ENCODE results near the gene CEP85L. TPM values are rescaled to one million over a fixed set of nuclear protein-coding genes. Genes with fewer than 3 reads are reported as not detected.
A peak's percentile ranks its signal among the peaks of the same experiment; 100 is the strongest.

Gene CEP85L
- total and polyA plus RNA-seq, 2 experiments from 2014 or later: 12.4 to 13.0 TPM

GRCh38 chr6:118530942-118531341 is 120.4 kb downstream of the CEP85L start:
- TF ChIP-seq EZH2 (IDR thresholded peaks at IDR 0.05; ENCODE audit: insufficient read depth, poor library complexity, severe bottlenecking) (no peak), EZH2phosphoT487 (IDR thresholded peaks at IDR 0.05; ENCODE audit: insufficient read depth, low read depth) (no peak)
- Histone ChIP-seq H3K27ac (no peak overlapping the region), H4K20me1 (ENCODE audit: insufficient read depth) (peaks cover 3% of the 10 kb centered on the region; the same call in 1 of the 2 replicates), H3K9ac (no peak overlapping the region), H3K4me3 (no peak overlapping the region), H3K4me2 (ENCODE audit: unreplicated experiment) (no peak overlapping the region), H3K9me2 (ENCODE audit: insufficient read depth) (no peaks in the 10 kb centered on the region), H3K4me1 (ENCODE audit: insufficient read depth) (no peaks in the 10 kb centered on the region), H2AFZ (no peak overlapping the region), H3K9me3 (ENCODE audit: low read depth) (peaks cover 5% of the 10 kb centered on the region), H3K27me3 (replicated peaks; ENCODE audit: insufficient read depth) (no peaks in the 10 kb centered on the region), H3K36me3 (ENCODE audit: low read depth) (peaks cover 3% of the 10 kb centered on the region; the same call in 1 of the 2 replicates), H3K79me2 (ENCODE audit: insufficient read depth) (peaks cover 98% of the 10 kb centered on the region), H3F3A (ENCODE audit: insufficient read depth) (no peaks in the 10 kb centered on the region)
- 95 to 97% methylated on average over 2 of the region's 2 CpGs for WGBS, 2 experiments (ENCODE audit: low coverage in 1 of 2, low lambda C conversion rate in 2 of 2, missing lambda C conversion rate in 2 of 2)
- no peak for DNase-seq
- in situ Hi-C loops (cut with MboI): no loop called here

GRCh38 chr6:118529756-118530155 is 121.6 kb downstream of the CEP85L start:
- no peak overlapping the region for H3K9ac ChIP-seq
- 0 out of 2 replicates have a peak, but pooled peaks cover 6% of the 10 kb centered on the region for H3K4me1 ChIP-seq (ENCODE audit: insufficient read depth)
- H3K4me2 ChIP-seq (ENCODE audit: unreplicated experiment): no peak overlapping the region
- WGBS, 2 experiments (ENCODE audit: low coverage in 1 of 2, low lambda C conversion rate in 2 of 2, missing lambda C conversion rate in 2 of 2): 92 to 94% methylated on average over 2 of the region's 2 CpGs
- peaks cover 3% of the 10 kb centered on the region; the same call in 1 of the 2 replicates for H4K20me1 ChIP-seq (ENCODE audit: insufficient read depth)
- in situ Hi-C loops (cut with MboI): no loop called here
- no peaks in the 10 kb centered on the region for H3K27me3 ChIP-seq (replicated peaks; ENCODE audit: insufficient read depth)
- no peaks in the 10 kb centered on the region for H3K9me2 ChIP-seq (ENCODE audit: insufficient read depth)
- peak; percentile 22 for DNase-seq
- H2AFZ ChIP-seq: no peak overlapping the region
- H3K4me3 ChIP-seq: no peak overlapping the region
- H3K79me2 ChIP-seq (ENCODE audit: insufficient read depth): peaks cover 100% of the 10 kb centered on the region
- TF ChIP-seq EZH2phosphoT487 (IDR thresholded peaks at IDR 0.05; ENCODE audit: insufficient read depth, low read depth) (no peak), EZH2 (IDR thresholded peaks at IDR 0.05; ENCODE audit: insufficient read depth, poor library complexity, severe bottlenecking) (no peak)
- peaks cover 3% of the 10 kb centered on the region; the same call in 1 of the 2 replicates for H3K36me3 ChIP-seq (ENCODE audit: low read depth)
- H3K9me3 ChIP-seq (ENCODE audit: low read depth): peaks cover 5% of the 10 kb centered on the region
- no peak overlapping the region for H3K27ac ChIP-seq
- no peaks in the 10 kb centered on the region for H3F3A ChIP-seq (ENCODE audit: insufficient read depth)

- H3K4me2 ChIP-seq (ENCODE audit: unreplicated experiment): no peak overlapping the region
- WGBS, 2 experiments (ENCODE audit: low coverage in 1 of 2, low lambda C conversion rate in 2 of 2, missing lambda C conversion rate in 2 of 2): 9 to 18% methylated on average over 1 of the region's 1 CpG
- peaks cover 100% of the 10 kb centered on the region for H3K79me2 ChIP-seq (ENCODE audit: insufficient read depth)
- no peaks in the 10 kb centered on the region for H3K9me2 ChIP-seq (ENCODE audit: insufficient read depth)
- H3K4me1 ChIP-seq (ENCODE audit: insufficient read depth): 0 out of 2 replicates have a peak, but pooled peaks cover 6% of the 10 kb centered on the region
- H4K20me1 ChIP-seq (ENCODE audit: insufficient read depth): peaks cover 3% of the 10 kb centered on the region; the same call in 1 of the 2 replicates
- peaks cover 8% of the 10 kb centered on the region for H3K36me3 ChIP-seq (ENCODE audit: low read depth)
- no peak for TF ChIP-seq EZH2phosphoT487 (IDR thresholded peaks at IDR 0.05; ENCODE audit: insufficient read depth, low read depth)
- TF ChIP-seq EZH2 (IDR thresholded peaks at IDR 0.05; ENCODE audit: insufficient read depth, poor library complexity, severe bottlenecking): no peak
- no peaks in the 10 kb centered on the region for H3K27me3 ChIP-seq (replicated peaks; ENCODE audit: insufficient read depth)
- H3K9me3 ChIP-seq (ENCODE audit: low read depth): peaks cover 5% of the 10 kb centered on the region
- no peaks in the 10 kb centered on the region for H3F3A ChIP-seq (ENCODE audit: insufficient read depth)
- H3K27ac ChIP-seq: no peak overlapping the region
- in situ Hi-C loops (cut with MboI): no loop called here
- H3K4me3 ChIP-seq: no peak overlapping the region
- no peak overlapping the region for H3K9ac ChIP-seq
- H2AFZ ChIP-seq: no peak overlapping the region
- no peak for DNase-seq
These were observed 123.3 kb downstream of the CEP85L start for GRCh38 chr6:118528129-118528528.

- DNase-seq: no peak
- WGBS, 2 experiments (ENCODE audit: low coverage in 1 of 2, low lambda C conversion rate in 2 of 2, missing lambda C conversion rate in 2 of 2): 92 to 99% methylated on average over 4 of the region's 4 CpGs
- Histone ChIP-seq H3K9me3 (ENCODE audit: low read depth) (peaks cover 5% of the 10 kb centered on the region), H3K27ac (no peak overlapping the region), H3K9ac (no peak overlapping the region), H4K20me1 (ENCODE audit: insufficient read depth) (peaks cover 3% of the 10 kb centered on the region; the same call in 1 of the 2 replicates), H3K79me2 (ENCODE audit: insufficient read depth) (peaks cover 99% of the 10 kb centered on the region), H3F3A (ENCODE audit: insufficient read depth) (no peaks in the 10 kb centered on the region), H2AFZ (no peak overlapping the region), H3K4me3 (no peak overlapping the region), H3K4me2 (ENCODE audit: unreplicated experiment) (no peak overlapping the region), H3K9me2 (ENCODE audit: insufficient read depth) (no peaks in the 10 kb centered on the region), H3K27me3 (replicated peaks; ENCODE audit: insufficient read depth) (no peaks in the 10 kb centered on the region), H3K4me1 (ENCODE audit: insufficient read depth) (0 out of 2 replicates have a peak, but pooled peaks cover 6% of the 10 kb centered on the region), H3K36me3 (ENCODE audit: low read depth) (peaks cover 15% of the 10 kb centered on the region)
- no peak for TF ChIP-seq EZH2phosphoT487 (IDR thresholded peaks at IDR 0.05; ENCODE audit: insufficient read depth, low read depth)
- in situ Hi-C loops (cut with MboI): no loop called here
These were observed 125.2 kb downstream of the CEP85L start for GRCh38 chr6:118525913-118526780.
